Measurements from ENCODE around the gene CACNG4.

The CACNG4 gene

DNA sequence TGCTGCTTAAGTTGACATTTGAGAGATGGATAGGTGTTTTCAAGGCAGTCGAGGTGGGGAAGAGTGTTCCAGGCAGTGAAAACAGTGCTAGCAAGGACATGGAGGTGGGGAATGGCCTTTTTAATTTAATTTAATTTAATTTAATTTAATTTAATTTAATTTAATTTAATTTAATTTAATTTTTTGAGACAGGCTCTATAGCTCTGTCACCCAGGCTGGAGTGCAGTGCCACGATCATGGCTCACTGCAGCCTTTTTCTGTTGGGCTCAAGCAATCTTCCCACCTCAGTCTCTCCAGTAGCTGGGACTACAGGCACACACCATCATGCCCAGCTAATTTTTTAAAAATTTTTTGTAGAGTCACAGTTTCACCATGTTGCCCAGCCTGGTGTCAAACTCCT lies 32.2 kb upstream of the CACNG4 start:
- TF ChIP-seq EZH2phosphoT487 (IDR thresholded peaks at IDR 0.05; ENCODE audit: borderline replicate concordance): no peak
- TF ChIP-seq, protein P1, sequence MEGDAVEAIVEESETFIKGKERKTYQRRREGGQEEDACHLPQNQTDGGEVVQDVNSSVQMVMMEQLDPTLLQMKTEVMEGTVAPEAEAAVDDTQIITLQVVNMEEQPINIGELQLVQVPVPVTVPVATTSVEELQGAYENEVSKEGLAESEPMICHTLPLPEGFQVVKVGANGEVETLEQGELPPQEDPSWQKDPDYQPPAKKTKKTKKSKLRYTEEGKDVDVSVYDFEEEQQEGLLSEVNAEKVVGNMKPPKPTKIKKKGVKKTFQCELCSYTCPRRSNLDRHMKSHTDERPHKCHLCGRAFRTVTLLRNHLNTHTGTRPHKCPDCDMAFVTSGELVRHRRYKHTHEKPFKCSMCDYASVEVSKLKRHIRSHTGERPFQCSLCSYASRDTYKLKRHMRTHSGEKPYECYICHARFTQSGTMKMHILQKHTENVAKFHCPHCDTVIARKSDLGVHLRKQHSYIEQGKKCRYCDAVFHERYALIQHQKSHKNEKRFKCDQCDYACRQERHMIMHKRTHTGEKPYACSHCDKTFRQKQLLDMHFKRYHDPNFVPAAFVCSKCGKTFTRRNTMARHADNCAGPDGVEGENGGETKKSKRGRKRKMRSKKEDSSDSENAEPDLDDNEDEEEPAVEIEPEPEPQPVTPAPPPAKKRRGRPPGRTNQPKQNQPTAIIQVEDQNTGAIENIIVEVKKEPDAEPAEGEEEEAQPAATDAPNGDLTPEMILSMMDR (conservative IDR thresholded peaks at IDR 0.05; ENCODE audit: low read length): no peak
- Histone ChIP-seq H3K4me3 (ENCODE audit: low read length, poor library complexity, severe bottlenecking) (no peak overlapping the region), H3K9ac (ENCODE audit: low read depth, low read length, poor library complexity, severe bottlenecking) (no peak overlapping the region), H3K79me2 (ENCODE audit: insufficient read depth, low read length) (no peaks in the 10 kb centered on the region), H3K4me2 (ENCODE audit: low read depth, low read length, poor library complexity, severe bottlenecking) (no peak overlapping the region), H3F3A (ENCODE audit: low read depth) (no peaks in the 10 kb centered on the region), H2AFZ (ENCODE audit: low read length) (no peak overlapping the region), H3K36me3 (ENCODE audit: insufficient read depth, low read length) (no peaks in the 10 kb centered on the region), H3K27me3 (ENCODE audit: insufficient read depth, low read length, poor library complexity, severe bottlenecking) (no peaks in the 10 kb centered on the region), H3K9me3 (ENCODE audit: insufficient read depth, low read depth, low read length) (no peaks in the 10 kb centered on the region), H4K20me1 (ENCODE audit: insufficient read depth, low read length, poor library complexity, severe bottlenecking) (no peaks in the 10 kb centered on the region), H3K9me2 (replicated peaks; ENCODE audit: low read depth, low read length) (no peaks in the 10 kb centered on the region), H3K4me1 (ENCODE audit: insufficient read depth, low read length, poor library complexity, severe bottlenecking) (no peaks in the 10 kb centered on the region)

DNA sequence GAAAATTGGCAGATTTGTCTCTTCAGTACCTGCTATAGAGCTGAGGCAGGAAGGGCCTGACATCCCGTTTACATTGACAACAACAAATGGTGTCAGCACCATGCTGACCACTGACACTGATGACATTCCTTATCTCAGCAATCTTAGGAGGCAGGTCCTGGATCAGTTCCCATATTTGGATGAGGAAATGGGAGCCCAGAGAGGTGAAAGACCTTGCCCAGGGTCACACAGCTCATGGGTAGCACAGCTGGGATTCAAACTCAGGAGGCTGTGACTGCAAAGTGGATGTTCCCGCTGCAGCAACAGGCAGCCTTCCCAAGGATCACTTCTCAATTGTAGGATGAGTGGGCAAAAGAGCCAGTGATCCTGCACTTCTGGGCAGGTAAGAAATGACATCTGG lies 30.5 kb upstream of the CACNG4 start:
- no peak overlapping the region for H2AFZ ChIP-seq (ENCODE audit: low read length)
- no peak overlapping the region for H3K9ac ChIP-seq (ENCODE audit: low read depth, low read length, poor library complexity, severe bottlenecking)
- TF ChIP-seq EZH2phosphoT487 (IDR thresholded peaks at IDR 0.05; ENCODE audit: borderline replicate concordance): no peak
- TF ChIP-seq, protein P1 (conservative IDR thresholded peaks at IDR 0.05; ENCODE audit: low read length): no peak
- no peaks in the 10 kb centered on the region for H3K27me3 ChIP-seq (ENCODE audit: insufficient read depth, low read length, poor library complexity, severe bottlenecking)
- H3K4me3 ChIP-seq (ENCODE audit: low read length, poor library complexity, severe bottlenecking): no peak overlapping the region
- no peaks in the 10 kb centered on the region for H3F3A ChIP-seq (ENCODE audit: low read depth)
- H3K79me2 ChIP-seq (ENCODE audit: insufficient read depth, low read length): no peaks in the 10 kb centered on the region
- no peaks in the 10 kb centered on the region for H3K4me1 ChIP-seq (ENCODE audit: insufficient read depth, low read length, poor library complexity, severe bottlenecking)
- H3K9me3 ChIP-seq (ENCODE audit: insufficient read depth, low read depth, low read length): no peaks in the 10 kb centered on the region
- H3K9me2 ChIP-seq (replicated peaks; ENCODE audit: low read depth, low read length): no peaks in the 10 kb centered on the region
- H3K36me3 ChIP-seq (ENCODE audit: insufficient read depth, low read length): no peaks in the 10 kb centered on the region
- H4K20me1 ChIP-seq (ENCODE audit: insufficient read depth, low read length, poor library complexity, severe bottlenecking): no peaks in the 10 kb centered on the region
- H3K4me2 ChIP-seq (ENCODE audit: low read depth, low read length, poor library complexity, severe bottlenecking): no peak overlapping the region

DNA sequence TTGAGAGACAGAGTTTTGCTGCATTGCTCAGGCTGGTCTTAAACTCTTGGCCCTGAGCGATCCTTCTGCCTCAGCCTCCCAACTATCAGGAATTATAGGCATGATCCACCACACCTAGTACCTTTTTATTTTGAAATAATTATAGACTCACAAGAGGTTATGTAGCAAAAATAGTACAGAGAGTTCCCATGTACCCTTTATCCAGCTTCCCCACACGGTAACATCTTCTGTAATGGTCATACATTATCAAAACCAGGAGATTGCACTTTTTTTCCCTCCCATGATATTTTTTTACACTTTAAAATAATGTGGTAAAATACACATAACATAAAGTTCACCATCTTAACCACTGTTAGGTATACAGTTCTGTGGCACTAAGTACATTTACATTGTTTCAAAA lies 28.8 kb upstream of the CACNG4 start:
- Histone ChIP-seq H2AFZ (ENCODE audit: low read length) (no peak overlapping the region), H3K9me2 (replicated peaks; ENCODE audit: low read depth, low read length) (no peaks in the 10 kb centered on the region), H3K27me3 (ENCODE audit: insufficient read depth, low read length, poor library complexity, severe bottlenecking) (no peaks in the 10 kb centered on the region), H3K79me2 (ENCODE audit: insufficient read depth, low read length) (no peaks in the 10 kb centered on the region), H3F3A (ENCODE audit: low read depth) (no peaks in the 10 kb centered on the region), H3K36me3 (ENCODE audit: insufficient read depth, low read length) (no peaks in the 10 kb centered on the region), H3K9me3 (ENCODE audit: insufficient read depth, low read depth, low read length) (no peaks in the 10 kb centered on the region), H3K9ac (ENCODE audit: low read depth, low read length, poor library complexity, severe bottlenecking) (no peak overlapping the region), H3K4me3 (ENCODE audit: low read length, poor library complexity, severe bottlenecking) (no peak overlapping the region), H3K4me2 (ENCODE audit: low read depth, low read length, poor library complexity, severe bottlenecking) (no peak overlapping the region), H4K20me1 (ENCODE audit: insufficient read depth, low read length, poor library complexity, severe bottlenecking) (no peaks in the 10 kb centered on the region), H3K4me1 (ENCODE audit: insufficient read depth, low read length, poor library complexity, severe bottlenecking) (no peaks in the 10 kb centered on the region)
- no peak for TF ChIP-seq EZH2phosphoT487 (IDR thresholded peaks at IDR 0.05; ENCODE audit: borderline replicate concordance)
- TF ChIP-seq, protein P1 (conservative IDR thresholded peaks at IDR 0.05; ENCODE audit: low read length): no peak
